C1 segment of cervical spinal cord (tissue), 14 donors: ENCODE results near the gene TCF4.
"Not testable (repeated sequence)": the region's sequence is repeated elsewhere in the genome, so short reads cannot be mapped to it uniquely, and the experiment has no call there.

Experiments
- DNase-seq, 14 donors: peaks; one replicate each; lab custom pipeline; 2025; lab: John Stamatoyannopoulos, UW

Gene TCF4

GRCh38 chr18:55477499-55477859 lies 110.5 kb downstream of the TCF4 start:
- DNase-seq: peak in 4 of 14 donors; percentile 13 to 83 (median 24)

GRCh38 chr18:55475916-55476315 lies 112.1 kb downstream of the TCF4 start:
- no peak for DNase-seq

GRCh38 chr18:55475467-55475866 lies 112.5 kb downstream of the TCF4 start:
- DNase-seq: no peak

- no peak for DNase-seq
These were observed 114.4 kb downstream of the TCF4 start for GRCh38 chr18:55473560-55473959.

GRCh38 chr18:55473058-55473457 lies 114.9 kb downstream of the TCF4 start:
- no peak for DNase-seq

- DNase-seq: peak in 1 of 14 donors; percentile 96
These were observed 117.2 kb downstream of the TCF4 start for GRCh38 chr18:55470826-55471225.

GRCh38 chr18:55469134-55469533 lies 118.9 kb downstream of the TCF4 start:
- DNase-seq: not testable (repeated sequence)

GRCh38 chr18:55466789-55467188 lies 121.2 kb downstream of the TCF4 start:
- no peak for DNase-seq

GRCh38 chr18:55465313-55465712 lies 122.7 kb downstream of the TCF4 start:
- no peak for DNase-seq

- DNase-seq: no peak
These were observed 123.4 kb downstream of the TCF4 start for GRCh38 chr18:55464581-55464980.

GRCh38 chr18:55462652-55463051 lies 125.3 kb downstream of the TCF4 start:
- peak in 1 of 14 donors; percentile 48 for DNase-seq

GRCh38 chr18:55461848-55462247 lies 126.1 kb downstream of the TCF4 start:
- no peak for DNase-seq

- peak in 6 of 14 donors; percentile 17 to 52 (median 28) for DNase-seq
These were observed 129.4 kb downstream of the TCF4 start for GRCh38 chr18:55458456-55459203.

GRCh38 chr18:55457028-55457427 lies 131.0 kb downstream of the TCF4 start:
- DNase-seq: no peak

GRCh38 chr18:55455938-55456337 lies 132.1 kb downstream of the TCF4 start:
- no peak for DNase-seq

- no peak for DNase-seq
These were observed 134.8 kb downstream of the TCF4 start for GRCh38 chr18:55453186-55453585.

- DNase-seq: peak in 6 of 14 donors; percentile 11 to 33 (median 26)
These were observed 135.8 kb downstream of the TCF4 start for GRCh38 chr18:55452123-55452611.

GRCh38 chr18:55449412-55450140 lies 138.4 kb downstream of the TCF4 start:
- no peak for DNase-seq

GRCh38 chr18:55448420-55448819 lies 139.6 kb downstream of the TCF4 start:
- DNase-seq: no peak

- no peak for DNase-seq
These were observed 140.3 kb downstream of the TCF4 start for GRCh38 chr18:55447672-55448018.

GRCh38 chr18:55446996-55447671 lies 140.9 kb downstream of the TCF4 start:
- DNase-seq: no peak

- DNase-seq: no peak
These were observed 143.5 kb downstream of the TCF4 start for GRCh38 chr18:55444536-55444935.
